Cortex of kidney (tissue), 1 donor: Measurements from ENCODE around the gene PRKCH.

Source experiments
- DNase-seq: peaks from one replicate; lab custom pipeline; 2025; lab: John Stamatoyannopoulos, UW

The PRKCH gene

GRCh38 chr14:61429316-61429715 is 107.9 kb downstream of the PRKCH start:
- DNase-seq = no peak

DNA sequence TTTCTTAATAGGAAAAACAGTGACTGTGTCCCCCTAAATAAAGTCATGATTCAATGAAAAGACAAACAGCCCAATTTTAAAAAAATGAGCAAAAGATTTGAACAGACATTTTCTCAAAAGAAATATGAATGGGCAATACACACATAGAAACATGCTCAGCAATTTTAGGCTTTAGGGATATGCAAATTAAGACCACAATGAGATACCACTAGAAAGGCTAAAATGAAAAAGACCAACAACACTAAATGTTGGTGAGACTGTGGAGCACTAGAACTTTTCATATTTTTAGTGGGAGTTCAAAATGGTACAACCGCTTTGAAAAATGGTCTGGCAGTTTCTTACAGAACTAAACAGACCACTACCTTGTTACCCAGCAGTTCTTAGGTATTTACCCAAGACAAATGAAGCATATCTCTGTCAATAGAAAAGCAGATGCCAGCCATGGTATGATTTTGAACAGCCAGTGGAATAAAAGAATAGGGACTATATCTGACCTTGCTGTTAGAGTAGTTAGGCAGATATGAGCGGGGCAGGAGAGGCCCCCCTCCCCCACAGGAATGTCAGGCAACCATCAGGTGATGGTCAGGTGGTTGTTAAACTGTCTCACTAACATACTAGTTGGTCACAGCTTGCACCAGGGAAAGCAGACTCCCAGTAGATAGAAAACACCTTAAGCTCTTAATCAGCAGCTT is 108.8 kb downstream of the PRKCH start:
- no peak for DNase-seq

DNA sequence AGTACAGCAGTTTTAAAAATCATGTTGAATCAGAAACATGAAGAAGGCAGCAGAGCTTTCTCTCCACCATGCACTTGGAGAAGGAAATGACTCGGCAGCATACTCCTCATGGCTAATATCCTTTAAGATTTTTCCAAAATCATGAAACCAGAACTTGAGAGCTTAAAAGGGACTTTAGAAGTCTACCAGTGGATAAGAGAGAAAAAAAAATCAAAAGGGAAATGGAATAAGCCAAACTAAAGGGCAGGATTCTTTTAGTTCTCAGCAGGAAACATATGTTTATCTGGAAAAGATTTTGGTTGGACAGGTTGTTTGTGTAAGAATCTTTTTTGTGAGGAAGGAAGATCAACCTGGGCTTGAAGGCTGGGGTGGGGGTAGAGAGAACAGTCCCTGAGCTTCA is 111.8 kb downstream of the PRKCH start:
- no peak for DNase-seq

DNA sequence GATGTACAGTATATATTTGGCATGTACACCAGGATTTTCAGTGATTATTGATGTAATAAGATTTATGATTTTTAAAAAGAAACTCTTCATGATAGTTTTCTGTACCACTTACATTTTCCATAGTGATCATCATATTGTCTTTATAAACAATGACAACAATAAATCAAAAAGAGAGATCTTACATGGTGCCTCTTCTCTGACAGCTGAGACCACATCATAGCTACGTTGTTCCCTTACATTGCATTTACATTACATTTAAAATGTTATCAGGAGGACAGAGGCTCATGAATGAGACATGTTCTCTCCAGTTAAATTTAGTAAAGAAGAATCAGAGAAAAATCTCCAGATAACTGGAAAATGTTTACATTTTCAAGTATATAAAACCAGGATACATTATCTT is 112.4 kb downstream of the PRKCH start:
- DNase-seq = no peak

DNA sequence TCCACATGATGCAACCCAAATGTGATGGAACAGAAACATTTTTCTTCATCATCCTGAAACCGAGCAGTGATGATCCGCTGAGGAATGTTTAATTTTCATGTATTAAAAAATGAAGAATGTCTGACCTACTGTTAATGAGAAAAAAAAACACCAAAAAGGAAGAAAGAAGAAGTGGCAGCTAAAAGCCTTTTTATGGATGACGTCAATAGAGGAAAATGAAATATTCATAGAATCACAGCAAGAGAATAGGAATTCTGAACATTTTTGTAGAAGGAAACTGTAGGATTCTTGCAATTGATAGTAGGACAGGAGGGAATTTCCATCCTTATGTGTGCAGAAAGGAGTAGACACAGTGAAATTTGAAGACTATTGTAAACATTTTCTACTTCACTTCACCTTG is 112.9 kb downstream of the PRKCH start:
- DNase-seq = no peak

- no peak for DNase-seq
Measured at GRCh38 chr14:61435563-61436337, 114.4 kb downstream of the PRKCH start.

- no peak for DNase-seq
Measured at GRCh38 chr14:61437381-61437780, 116.0 kb downstream of the PRKCH start.

GRCh38 chr14:61438036-61438435 is 116.7 kb downstream of the PRKCH start:
- no peak for DNase-seq

DNA sequence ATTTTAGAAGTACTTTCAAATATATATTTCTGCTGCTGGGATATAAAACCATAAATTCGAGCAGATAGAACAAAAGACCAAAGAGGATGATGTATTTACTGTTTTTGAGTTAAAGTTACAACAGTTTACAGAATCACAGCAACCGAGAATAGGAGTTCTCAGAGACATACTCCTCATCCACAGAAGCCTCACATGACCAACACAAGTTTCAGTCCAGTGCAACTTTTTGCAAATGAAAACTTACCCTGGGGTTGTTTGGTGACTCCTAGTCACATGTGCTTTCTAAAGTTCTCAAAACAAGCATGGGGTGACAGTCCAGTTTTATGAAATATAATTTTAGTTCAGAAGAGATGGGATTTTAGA is 117.1 kb downstream of the PRKCH start:
- no peak for DNase-seq

- DNase-seq = no peak
Measured at GRCh38 chr14:61438860-61439765, 117.7 kb downstream of the PRKCH start.

DNA sequence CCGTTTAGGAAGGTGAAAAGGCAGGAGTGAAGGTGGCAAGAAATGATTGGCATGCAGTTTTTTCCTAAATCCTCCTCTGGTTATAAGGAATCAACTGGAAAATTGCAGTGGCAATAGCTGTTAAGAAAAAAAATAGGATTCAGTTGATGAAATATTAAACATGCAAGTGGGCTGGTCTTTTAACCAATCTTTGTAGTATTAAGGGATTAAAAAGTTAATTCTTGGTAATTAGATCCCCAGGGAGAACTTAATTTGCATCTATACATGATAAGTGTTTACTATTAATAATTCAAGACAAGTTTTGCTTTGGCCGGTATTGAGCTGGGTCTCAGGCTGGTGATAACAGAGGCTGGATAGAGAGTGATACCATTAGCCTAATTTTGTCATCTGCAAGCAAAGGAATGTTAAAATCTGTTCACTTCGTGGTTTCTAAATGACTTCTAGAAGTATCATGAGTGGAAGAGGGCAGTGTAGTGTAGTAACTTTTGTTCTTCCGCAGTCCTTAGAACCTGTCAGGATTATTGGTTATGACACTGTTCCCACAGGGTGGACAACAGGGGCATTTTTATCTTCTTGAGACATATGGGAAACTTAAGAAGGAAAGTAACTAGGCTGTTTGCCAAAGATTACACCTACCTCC is 118.5 kb downstream of the PRKCH start:
- DNase-seq = no peak

- no peak for DNase-seq
Measured at GRCh38 chr14:61443481-61443880, 122.1 kb downstream of the PRKCH start.

GRCh38 chr14:61444215-61444768 is 122.9 kb downstream of the PRKCH start:
- DNase-seq = no peak

DNA sequence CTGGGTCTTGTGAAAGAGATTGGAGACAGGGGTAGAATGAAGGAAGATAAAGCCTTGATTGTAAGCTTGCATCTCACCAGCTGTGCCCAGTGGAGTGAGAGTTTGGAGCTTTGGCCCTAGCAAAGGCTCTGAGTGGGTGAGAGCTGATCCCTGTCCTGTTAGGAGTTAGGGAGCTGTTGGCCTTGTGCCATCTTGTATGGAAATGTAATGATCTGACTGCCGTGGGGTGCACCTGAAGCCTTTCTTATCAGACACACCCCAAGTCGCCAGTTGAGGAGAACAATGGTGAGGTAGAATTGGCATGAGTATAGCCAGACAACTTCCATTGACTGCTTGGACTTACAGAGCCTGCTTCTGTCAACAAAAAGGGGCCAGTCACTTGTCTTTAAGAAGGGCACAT is 130.1 kb downstream of the PRKCH start:
- DNase-seq = no peak

DNA sequence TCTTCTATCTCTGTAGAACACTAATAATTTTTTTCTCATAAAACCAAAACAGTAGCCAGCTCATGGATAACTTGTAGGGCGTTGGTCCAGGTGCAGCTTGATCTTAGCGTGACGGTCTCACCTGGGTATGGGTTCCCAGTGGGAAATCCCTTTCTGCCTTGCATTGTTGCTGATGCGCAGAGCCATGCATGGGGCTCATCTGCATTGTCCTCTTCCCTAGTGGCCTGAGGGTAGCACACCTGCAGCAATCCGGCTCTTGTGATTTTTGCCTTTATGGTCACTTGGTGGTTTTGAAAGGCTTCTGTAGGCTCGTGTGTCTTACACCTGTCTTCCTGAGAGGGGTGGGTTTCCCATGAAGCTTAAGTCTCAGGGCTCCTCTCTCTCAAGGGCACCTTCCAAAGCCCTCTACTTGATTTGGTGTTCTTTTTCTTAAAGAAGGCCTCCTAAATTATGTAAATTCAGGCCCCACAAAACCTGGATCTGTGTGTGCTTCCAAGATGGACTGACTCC is 130.6 kb downstream of the PRKCH start:
- no peak for DNase-seq

GRCh38 chr14:61452452-61452851 is 131.1 kb downstream of the PRKCH start:
- DNase-seq = no peak

- no peak for DNase-seq
Measured at GRCh38 chr14:61453103-61453767, 131.9 kb downstream of the PRKCH start.

- DNase-seq = no peak
Measured at GRCh38 chr14:61454545-61454944, 133.2 kb downstream of the PRKCH start.

- DNase-seq = no peak
Measured at GRCh38 chr14:61455351-61455750, 134.0 kb downstream of the PRKCH start.

DNA sequence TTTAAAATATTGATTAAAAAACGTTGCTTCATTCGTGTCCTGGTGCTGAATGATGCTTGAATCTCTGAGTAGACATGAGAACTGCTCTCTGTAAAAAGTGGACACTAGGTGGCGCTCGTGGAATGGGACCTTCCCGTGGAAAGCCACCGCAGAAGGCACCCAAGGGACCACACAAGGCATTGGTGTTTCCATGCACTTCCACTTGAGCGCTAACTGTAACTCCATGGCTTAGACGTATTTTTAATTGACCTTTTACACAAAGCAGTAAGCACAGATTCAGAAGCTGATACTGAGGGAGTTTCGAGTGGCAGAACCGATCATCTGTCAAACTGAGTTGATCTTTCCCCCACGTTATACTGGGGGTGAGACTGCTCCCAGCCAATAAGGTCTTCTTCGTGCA is 135.3 kb downstream of the PRKCH start:
- no peak for DNase-seq

- DNase-seq = no peak
Measured at GRCh38 chr14:61458766-61459165, 137.4 kb downstream of the PRKCH start.
